DND-41 (cell line): ENCODE data around the gene DOCK4.

Experiments
- ATAC-seq: fragments of 200-7000 bp; cut with Tn5 transposase; 3 replicates; pipeline ENCODE4 v1.9.1; 2021; ENCODE audit warnings: low read depth; ENCODE audit not compliant: insufficient read depth
- DNase-seq: peaks from one replicate; pipeline ENCODE4 v3.0.0-alpha.2; 2020
- H2AFZ ChIP-seq: 2 replicates; pipeline ENCODE4 v1.6.0; 2012; ENCODE audit warnings: low read depth, low read length
- H3K27ac ChIP-seq: 2 replicates; pipeline ENCODE4 v1.5.1; 2012; ENCODE audit warnings: low read length, inconsistent platforms
- H3K27me3 ChIP-seq: fragments of 200-600 bp; sonication (generic); 2 replicates; pipeline ENCODE4 v1.6.0; 2012; ENCODE audit warnings: low read length, mild to moderate bottlenecking, inconsistent platforms; ENCODE audit not compliant: insufficient read depth, poor library complexity
- H3K36me3 ChIP-seq: 2 replicates; pipeline ENCODE4 v1.5.1; 2012; ENCODE audit warnings: low read length, inconsistent platforms; ENCODE audit not compliant: insufficient read depth
- H3K4me1 ChIP-seq: 2 replicates; pipeline ENCODE4 v1.5.1; 2012; ENCODE audit warnings: mild to moderate bottlenecking, low read length; ENCODE audit not compliant: insufficient read depth
- H3K4me2 ChIP-seq: 2 replicates; pipeline ENCODE4 v1.6.0; 2012; ENCODE audit warnings: mild to moderate bottlenecking, moderate library complexity, low read length, inconsistent platforms; ENCODE audit not compliant: insufficient read depth
- H3K4me3 ChIP-seq, 2 experiments: fragments of 200-600 bp in 1 of 2; shearing (Covaris generic) in 1 of 2; 2 replicates each; pipeline ENCODE4 v1.5.1; 2012 to 2016; ENCODE audit warnings: inconsistent platforms in 2 of 2, low read length in 2 of 2, mild to moderate bottlenecking in 2 of 2, low read depth in 1 of 2, moderate library complexity in 1 of 2
- H3K79me2 ChIP-seq: 2 replicates; pipeline ENCODE4 v1.6.0; 2012; ENCODE audit warnings: low read length, inconsistent platforms; ENCODE audit not compliant: insufficient read depth
- H3K9ac ChIP-seq: 2 replicates; pipeline ENCODE4 v1.6.0; 2012; ENCODE audit warnings: low read depth, mild to moderate bottlenecking, inconsistent platforms, low read length, moderate library complexity
- H3K9me3 ChIP-seq: 2 replicates; pipeline ENCODE4 v1.5.1; 2012; ENCODE audit warnings: low read length, moderate library complexity, mild to moderate bottlenecking, inconsistent platforms; ENCODE audit not compliant: insufficient read depth, severe bottlenecking
- H4K20me1 ChIP-seq: 2 replicates; pipeline ENCODE4 v1.6.0; 2012; ENCODE audit warnings: low read length; ENCODE audit not compliant: insufficient read depth
- CTCF ChIP-seq: IDR thresholded peaks from 2 replicates; pipeline ENCODE4 v1.5.1; 2012; ENCODE audit warnings: borderline replicate concordance, low read length, moderate library complexity, mild to moderate bottlenecking; ENCODE audit not compliant: poor library complexity, severe bottlenecking; ENCODE audit errors: extremely low read depth
- EZH2 ChIP-seq: IDR thresholded peaks from 3 replicates; pipeline ENCODE4 v1.6.1; 2012; ENCODE audit warnings: borderline replicate concordance, low read depth, mild to moderate bottlenecking, moderate library complexity, low read length, inconsistent platforms; ENCODE audit not compliant: severe bottlenecking

The DOCK4 gene

GRCh38 chr7:112020800-112021199 lies 185.4 kb downstream of the DOCK4 start:
- Histone ChIP-seq H3K36me3 (no peaks in the 10 kb centered on the region), H3K27ac (no peak overlapping the region), H3K27me3 (no peaks in the 10 kb centered on the region), H3K4me3 (no peak overlapping the region), H3K79me2 (no peaks in the 10 kb centered on the region), H3K9ac (no peak overlapping the region), H3K4me2 (no peak overlapping the region), H4K20me1 (no peaks in the 10 kb centered on the region), H3K9me3 (no peaks in the 10 kb centered on the region), H3K4me1 (no peaks in the 10 kb centered on the region), H2AFZ (no peak overlapping the region)
- DNase-seq (no peak), ATAC-seq (no peak)
- no peak for TF ChIP-seq EZH2
- no peak for TF ChIP-seq CTCF

GRCh38 chr7:112019932-112020331 lies 186.3 kb downstream of the DOCK4 start:
- Histone ChIP-seq H3K36me3 (no peaks in the 10 kb centered on the region), H2AFZ (no peak overlapping the region), H3K79me2 (no peaks in the 10 kb centered on the region), H3K4me3 (no peak overlapping the region), H3K27me3 (no peaks in the 10 kb centered on the region), H3K4me2 (no peak overlapping the region), H3K9me3 (no peaks in the 10 kb centered on the region), H4K20me1 (no peaks in the 10 kb centered on the region), H3K9ac (no peak overlapping the region), H3K27ac (no peak overlapping the region), H3K4me1 (no peaks in the 10 kb centered on the region)
- ATAC-seq (no peak), DNase-seq (no peak)
- TF ChIP-seq EZH2 (no peak), CTCF (no peak)

- DNase-seq (no peak), ATAC-seq (no peak)
- no peaks in the 10 kb centered on the region for H4K20me1 ChIP-seq
- H3K36me3 ChIP-seq, result no peaks in the 10 kb centered on the region
- no peaks in the 10 kb centered on the region for H3K79me2 ChIP-seq
- no peaks in the 10 kb centered on the region for H3K4me1 ChIP-seq
- no peak overlapping the region for H2AFZ ChIP-seq
- no peak overlapping the region for H3K4me3 ChIP-seq
- no peaks in the 10 kb centered on the region for H3K27me3 ChIP-seq
- TF ChIP-seq CTCF (no peak), EZH2 (no peak)
- no peak overlapping the region for H3K4me2 ChIP-seq
- no peak overlapping the region for H3K27ac ChIP-seq
- no peak overlapping the region for H3K9ac ChIP-seq
- H3K9me3 ChIP-seq, result no peaks in the 10 kb centered on the region
Observed at GRCh38 chr7:112018305-112019030, 187.7 kb downstream of the DOCK4 start.
